ENCODE data around the gene DIRAS1.

- TF ChIP-seq POLR2AphosphoS5 (IDR thresholded peaks at IDR 0.05; ENCODE audit: insufficient read depth, low read depth, low read length) = no peak
- TF ChIP-seq, protein P1, sequence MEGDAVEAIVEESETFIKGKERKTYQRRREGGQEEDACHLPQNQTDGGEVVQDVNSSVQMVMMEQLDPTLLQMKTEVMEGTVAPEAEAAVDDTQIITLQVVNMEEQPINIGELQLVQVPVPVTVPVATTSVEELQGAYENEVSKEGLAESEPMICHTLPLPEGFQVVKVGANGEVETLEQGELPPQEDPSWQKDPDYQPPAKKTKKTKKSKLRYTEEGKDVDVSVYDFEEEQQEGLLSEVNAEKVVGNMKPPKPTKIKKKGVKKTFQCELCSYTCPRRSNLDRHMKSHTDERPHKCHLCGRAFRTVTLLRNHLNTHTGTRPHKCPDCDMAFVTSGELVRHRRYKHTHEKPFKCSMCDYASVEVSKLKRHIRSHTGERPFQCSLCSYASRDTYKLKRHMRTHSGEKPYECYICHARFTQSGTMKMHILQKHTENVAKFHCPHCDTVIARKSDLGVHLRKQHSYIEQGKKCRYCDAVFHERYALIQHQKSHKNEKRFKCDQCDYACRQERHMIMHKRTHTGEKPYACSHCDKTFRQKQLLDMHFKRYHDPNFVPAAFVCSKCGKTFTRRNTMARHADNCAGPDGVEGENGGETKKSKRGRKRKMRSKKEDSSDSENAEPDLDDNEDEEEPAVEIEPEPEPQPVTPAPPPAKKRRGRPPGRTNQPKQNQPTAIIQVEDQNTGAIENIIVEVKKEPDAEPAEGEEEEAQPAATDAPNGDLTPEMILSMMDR (IDR thresholded peaks at IDR 0.05; ENCODE audit: extremely low read depth in 1 of 2, insufficient read depth in 1 of 2, low read depth in 1 of 2, low read length in 2 of 2) = no peak
- no peak for TF ChIP-seq POLR2A (IDR thresholded peaks at IDR 0.05; ENCODE audit: low read depth, low read length)
Measured at GRCh38 chr19:2666344-2666994, 54.7 kb downstream of the DIRAS1 start.
